ENCODE data around the gene ANKRD9. TPM values are rescaled to one million over a fixed set of nuclear protein-coding genes. Genes with fewer than 3 reads are reported as not detected.

The ANKRD9 gene
- total RNA-seq, 1 donor from 2014 or later = 22.4 TPM

DNA sequence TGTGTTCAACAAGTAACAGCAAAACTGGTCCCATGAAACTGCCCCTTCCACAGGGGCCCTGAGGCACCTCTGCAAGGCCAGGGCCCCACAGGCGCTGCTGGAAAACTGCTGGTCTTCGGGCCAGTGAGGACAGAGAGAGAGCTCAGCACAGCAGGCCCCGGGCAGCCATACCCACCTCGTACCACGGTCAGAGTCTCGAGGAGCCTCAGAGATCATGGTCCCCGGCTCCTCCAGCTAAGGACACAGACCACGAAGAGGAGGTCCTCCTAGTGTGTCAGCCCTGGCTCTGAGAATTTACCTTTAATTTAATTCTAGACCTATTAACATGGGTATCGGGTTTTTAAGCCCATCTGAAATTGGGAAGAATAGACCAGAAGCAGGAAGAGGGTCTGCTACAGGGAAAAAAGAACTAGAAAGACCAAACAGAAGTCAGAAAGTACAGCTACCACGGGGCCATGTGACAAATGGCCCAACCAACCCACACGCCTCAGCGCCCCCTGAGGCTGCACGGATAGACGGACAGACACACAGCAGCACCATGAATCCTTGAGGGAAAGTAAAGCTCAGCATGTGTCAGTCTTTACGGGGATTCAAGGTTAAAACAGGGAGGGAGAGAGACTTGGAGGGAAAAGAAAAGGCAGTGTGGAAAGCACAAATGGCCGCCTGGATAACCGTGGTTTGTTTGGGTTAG, 22.9 kb downstream of the ANKRD9 start:
- no peak for TF ChIP-seq CTCF (IDR thresholded peaks at IDR 0.05)
- ATAC-seq = no peak
- Histone ChIP-seq H3K36me3 (no peaks in the 10 kb centered on the region), H3K27me3 (no peaks in the 10 kb centered on the region), H3K4me3 (no peak overlapping the region), H3K9me3 (no peaks in the 10 kb centered on the region), H3K4me1 (no peaks in the 10 kb centered on the region), H3K27ac (no peak overlapping the region)
- peak; percentile 51 for DNase-seq
- intact Hi-C loops (cut with DNase I) = no loop called here

DNA sequence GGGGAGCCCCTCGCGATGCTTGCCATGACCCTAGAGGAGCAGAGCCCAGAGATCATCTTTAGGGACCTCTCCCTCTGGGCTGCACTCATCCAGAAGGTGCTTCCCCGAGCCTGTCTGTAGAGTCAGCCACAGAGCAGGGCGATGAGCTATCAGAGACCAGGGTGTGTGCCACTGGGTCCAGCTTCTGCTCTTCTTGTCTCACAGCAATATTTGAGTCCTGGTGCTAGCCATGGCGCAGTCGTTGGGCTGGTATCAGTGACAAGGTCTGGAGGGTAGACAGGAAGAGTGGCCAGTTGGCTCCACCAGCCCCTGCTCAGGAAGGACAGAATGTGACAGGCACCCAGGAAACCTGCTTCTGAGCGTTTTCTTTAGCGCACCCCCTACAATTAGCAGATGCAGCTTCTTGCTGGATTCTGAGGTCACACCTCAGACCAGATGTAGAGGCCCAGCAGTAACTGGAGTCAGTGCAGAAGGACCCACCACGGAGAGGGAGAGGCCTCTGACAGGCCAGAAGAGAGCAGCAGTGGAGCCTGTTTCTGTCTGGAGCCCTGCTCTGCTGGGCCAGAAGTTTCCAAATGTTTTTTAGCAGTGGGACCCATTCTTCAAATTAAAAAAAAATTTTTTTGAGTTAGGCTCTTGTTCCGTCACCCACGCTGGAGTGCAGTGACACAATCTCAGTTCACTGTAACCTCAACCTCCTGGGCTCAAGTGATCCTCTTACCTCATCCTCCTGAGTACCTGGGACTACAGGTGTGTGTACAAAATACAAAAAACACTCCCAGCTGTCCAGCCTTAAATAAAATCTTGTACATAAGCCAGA, 23.7 kb downstream of the ANKRD9 start:
- Histone ChIP-seq H3K27me3 (no peaks in the 10 kb centered on the region), H3K4me1 (no peaks in the 10 kb centered on the region), H3K27ac (no peak overlapping the region), H3K9me3 (no peaks in the 10 kb centered on the region), H3K36me3 (no peaks in the 10 kb centered on the region), H3K4me3 (no peak overlapping the region)
- TF ChIP-seq CTCF (IDR thresholded peaks at IDR 0.05) = no peak
- intact Hi-C loops (cut with DNase I) = no loop called here
- DNase-seq (peak; percentile 54), ATAC-seq (peak; percentile 41)

- no peaks in the 10 kb centered on the region for H3K36me3 ChIP-seq
- DNase-seq (peak; percentile 13), ATAC-seq (no peak)
- peaks cover 6% of the 10 kb centered on the region for H3K4me1 ChIP-seq
- no peaks in the 10 kb centered on the region for H3K9me3 ChIP-seq
- TF ChIP-seq CTCF (IDR thresholded peaks at IDR 0.05) = no peak
- H3K4me3 ChIP-seq = no peak overlapping the region
- no peaks in the 10 kb centered on the region for H3K27me3 ChIP-seq
- no peak overlapping the region for H3K27ac ChIP-seq
- intact Hi-C loops (cut with DNase I) = no loop called here
These were observed 25.3 kb downstream of the ANKRD9 start for GRCh38 chr14:102484316-102484715.

DNA sequence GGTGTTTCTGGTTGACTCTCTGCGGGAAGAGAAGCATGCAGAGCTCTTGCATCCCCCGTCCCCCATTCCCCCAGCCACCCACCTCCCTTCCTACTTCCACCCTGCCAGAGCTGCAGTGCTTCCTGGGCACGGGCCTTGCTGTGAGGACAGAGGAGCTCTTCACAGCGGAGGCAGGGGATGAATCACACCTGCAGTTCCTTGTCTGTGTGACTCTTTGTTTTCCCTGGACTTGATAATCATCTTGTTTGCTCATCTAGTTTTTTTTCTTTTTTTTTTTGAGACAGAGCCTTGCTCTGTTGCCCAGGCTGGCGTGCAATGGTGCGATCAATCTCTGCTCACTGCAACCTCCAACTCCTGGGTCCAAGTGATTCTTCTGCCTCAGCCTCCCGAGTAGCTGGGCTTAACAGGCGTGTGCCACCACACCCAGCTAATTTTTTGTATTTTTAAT, 27.8 kb downstream of the ANKRD9 start:
- no peak for ATAC-seq
- H3K9me3 ChIP-seq = no peaks in the 10 kb centered on the region
- no peak for TF ChIP-seq CTCF (IDR thresholded peaks at IDR 0.05)
- H3K27me3 ChIP-seq = no peaks in the 10 kb centered on the region
- peak; percentile 48 for DNase-seq
- H3K36me3 ChIP-seq = no peaks in the 10 kb centered on the region
- H3K4me3 ChIP-seq = no peak overlapping the region
- intact Hi-C loops (cut with DNase I) = no loop called here
- H3K27ac ChIP-seq = no peak overlapping the region
- peaks cover 6% of the 10 kb centered on the region for H3K4me1 ChIP-seq

DNA sequence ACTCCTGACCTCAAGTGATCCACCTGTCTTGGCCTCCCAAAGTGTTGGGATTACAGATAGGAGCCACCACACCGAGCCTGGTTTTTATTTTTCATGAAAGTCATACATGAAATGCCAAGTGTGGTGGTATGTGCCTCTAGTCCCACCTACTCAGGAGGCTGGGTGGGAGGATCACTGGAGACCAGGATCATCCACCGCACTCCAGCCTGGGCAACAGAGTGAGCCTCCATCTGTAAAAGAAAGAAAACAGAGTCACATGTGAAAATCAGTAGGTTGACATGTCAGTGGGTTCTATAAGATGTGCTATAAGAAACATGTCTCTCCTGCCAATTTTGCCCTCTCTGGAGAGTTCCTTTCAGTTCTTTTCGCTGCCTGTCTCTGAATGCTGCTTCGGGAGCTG, 28.2 kb downstream of the ANKRD9 start:
- Histone ChIP-seq H3K4me1 (peaks cover 6% of the 10 kb centered on the region), H3K4me3 (no peak overlapping the region), H3K27ac (no peak overlapping the region), H3K36me3 (no peaks in the 10 kb centered on the region), H3K27me3 (no peaks in the 10 kb centered on the region), H3K9me3 (no peaks in the 10 kb centered on the region)
- intact Hi-C loops (cut with DNase I) = no loop called here
- TF ChIP-seq CTCF (IDR thresholded peaks at IDR 0.05) = no peak
- no peak for ATAC-seq
- peak; percentile 7 for DNase-seq
